T-helper 2 cell (primary cell): Measurements from ENCODE around the gene MMS19.
A peak's percentile ranks its signal among the peaks of the same experiment; 100 is the strongest.
"Not testable (repeated sequence)": the region's sequence is repeated elsewhere in the genome, so short reads cannot be mapped to it uniquely, and the experiment has no call there.

Source experiments
- DNase-seq, 5 experiments: peaks; one replicate each; pipeline versions ENCODE4 v3.0.0 to v3.0.0-alpha.2; 2012 to 2022

MMS19 gene

DNA sequence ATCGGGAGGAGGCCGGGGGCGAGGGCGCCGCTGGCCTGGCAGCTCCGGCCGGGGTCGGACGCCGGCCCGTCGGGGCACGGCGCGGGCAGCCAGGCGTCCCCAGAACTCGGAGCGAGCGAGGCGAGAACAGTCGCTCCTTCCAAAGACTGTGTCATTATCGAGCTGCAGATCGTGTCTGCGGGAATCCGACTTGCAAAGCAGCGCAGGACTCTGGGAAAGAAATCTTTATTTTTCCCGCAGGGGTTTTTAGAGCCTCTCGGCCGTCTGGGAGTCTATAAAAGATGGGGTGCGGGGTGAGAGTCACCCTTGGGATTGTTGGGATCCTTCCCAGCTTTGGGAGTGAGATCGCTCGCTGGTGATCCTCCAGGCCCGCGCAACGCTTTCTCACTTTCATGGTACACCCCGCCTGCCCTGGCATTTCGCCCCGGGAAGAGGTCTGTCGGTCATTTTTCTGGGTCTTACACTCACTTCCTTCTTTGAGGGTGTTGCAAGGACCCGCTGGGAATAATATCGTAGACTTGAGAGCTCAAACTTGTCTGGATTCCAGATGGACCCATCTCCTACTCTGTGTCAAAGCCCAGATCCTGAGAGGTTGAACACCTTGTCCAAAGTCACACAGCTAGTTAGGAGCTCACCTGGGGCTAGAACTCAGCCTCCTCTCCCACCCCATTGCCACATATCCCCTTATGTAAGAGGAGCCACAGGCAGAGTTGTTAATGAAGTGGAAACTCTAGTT, 1.5 kb upstream of the MMS19 start:
- DNase-seq: no peak

DNA sequence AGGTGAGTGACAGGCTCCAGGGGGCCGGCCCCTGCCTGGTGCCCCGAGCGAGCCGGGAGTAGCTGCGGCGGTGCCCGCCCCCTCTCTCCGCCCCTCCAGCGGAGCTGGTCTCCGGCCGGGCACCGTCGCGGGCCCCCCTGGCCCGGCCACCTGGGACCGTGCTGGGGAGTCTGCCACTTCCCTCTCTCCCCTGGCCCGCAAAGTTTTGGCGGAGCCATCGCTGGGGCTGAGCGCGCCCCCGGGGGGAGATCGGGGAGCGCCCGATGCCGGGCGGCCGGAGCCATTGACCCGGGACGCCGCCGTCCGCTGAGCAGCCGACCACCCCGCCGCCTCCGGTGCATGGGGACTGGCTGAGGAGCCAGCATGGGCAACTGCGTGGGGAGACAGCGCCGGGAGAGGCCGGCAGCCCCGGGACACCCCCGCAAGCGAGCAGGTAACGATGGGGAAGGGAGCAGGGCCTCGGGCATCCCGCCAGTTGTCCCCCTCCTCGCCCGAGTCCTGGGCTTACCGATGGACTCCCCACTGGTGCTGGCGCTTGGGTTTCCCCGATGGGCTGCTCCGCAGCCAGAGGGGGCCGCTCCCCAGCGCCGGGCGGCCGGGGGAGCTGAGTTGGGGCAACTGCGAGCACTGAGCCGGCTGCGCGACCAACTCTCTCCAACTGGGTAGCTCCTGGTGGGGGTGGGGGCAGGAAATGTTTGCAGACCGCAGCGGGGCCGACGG, 779 bp upstream of the MMS19 start, which contains the start of gene UBTD1:
Gene UBTD1, plus strand, starts transcription at position 84 of the 720 bp plus-strand sequence. Its CDS starts 280 bp downstream, at position 364.
- peak; percentile 10 to 34 (median 20) for DNase-seq

GRCh38 chr10:97497572-97498075, 598 bp downstream of the MMS19 start:
- peak; percentile 39 to 86 (median 63) for DNase-seq

DNA sequence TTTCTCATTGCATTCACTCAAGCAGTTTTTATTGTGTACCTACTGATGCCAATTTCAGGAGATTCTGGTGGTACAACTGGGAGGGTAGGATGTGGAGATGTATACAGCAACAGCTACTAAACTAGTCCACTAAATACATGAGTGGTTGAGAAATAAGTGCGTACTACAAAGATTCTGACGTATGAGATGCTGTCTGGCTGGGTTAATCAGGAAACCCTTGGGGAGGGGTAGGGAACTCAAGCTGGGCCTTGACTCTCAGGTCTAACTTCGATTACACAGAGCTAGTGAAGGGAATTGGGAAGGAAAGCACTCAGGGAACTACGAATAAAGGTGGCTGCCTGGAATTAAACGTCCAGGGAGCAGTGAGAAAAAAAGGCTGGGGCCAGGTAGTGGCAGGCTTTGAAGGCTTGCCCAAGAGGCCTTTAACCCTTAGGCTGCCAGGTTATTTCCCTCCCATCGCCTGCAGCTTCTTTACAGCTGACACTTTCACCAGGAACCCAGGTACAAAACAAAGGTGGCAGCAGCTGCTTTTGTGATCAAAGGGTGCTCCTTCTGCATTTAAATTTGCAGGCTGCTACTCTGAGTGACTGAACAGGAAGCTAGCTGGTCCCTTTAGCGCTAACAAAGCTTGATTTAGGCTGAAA, 3.2 kb downstream of the MMS19 start:
- DNase-seq: peak in 1 of 5 experiments; percentile 56

DNA sequence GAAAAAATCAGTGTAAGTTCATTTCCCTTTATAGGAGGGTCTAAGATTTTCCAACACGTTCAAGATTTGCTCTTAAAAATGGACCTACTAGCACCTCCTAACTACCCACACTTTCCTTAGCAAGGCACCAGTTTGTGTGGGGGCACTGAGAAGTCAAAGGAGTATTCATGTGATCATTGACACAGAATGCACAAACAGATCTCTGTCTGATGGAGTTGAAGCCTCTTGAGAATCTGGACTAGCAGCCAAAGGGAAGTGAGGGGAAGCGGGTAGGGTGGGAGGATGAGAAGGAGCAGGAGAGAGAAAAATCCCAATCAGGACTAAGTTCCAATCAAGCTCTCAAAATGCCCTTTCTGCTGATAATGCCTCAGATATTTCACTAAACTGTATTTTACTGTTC, 4.1 kb downstream of the MMS19 start:
- no peak for DNase-seq

DNA sequence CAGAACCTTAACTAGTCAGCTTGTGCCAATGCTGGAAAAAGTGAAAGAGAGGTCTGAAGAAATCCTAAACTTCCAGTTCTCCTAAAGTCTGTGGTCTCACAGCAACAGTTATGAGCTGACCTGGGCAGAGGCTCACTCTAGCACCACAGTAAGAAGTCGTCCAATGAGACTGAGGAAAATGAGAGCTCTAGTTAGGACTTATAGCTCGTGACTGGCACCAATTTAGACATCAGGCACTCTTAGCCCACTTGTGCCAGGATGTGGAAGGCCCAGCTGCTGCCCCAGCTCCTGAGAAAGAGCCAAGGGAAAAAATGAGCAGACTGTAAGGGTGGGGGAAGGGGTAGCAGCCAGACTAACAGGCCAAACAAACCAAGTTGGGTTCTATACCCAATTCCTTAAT, 7.6 kb downstream of the MMS19 start:
- DNase-seq: no peak

DNA sequence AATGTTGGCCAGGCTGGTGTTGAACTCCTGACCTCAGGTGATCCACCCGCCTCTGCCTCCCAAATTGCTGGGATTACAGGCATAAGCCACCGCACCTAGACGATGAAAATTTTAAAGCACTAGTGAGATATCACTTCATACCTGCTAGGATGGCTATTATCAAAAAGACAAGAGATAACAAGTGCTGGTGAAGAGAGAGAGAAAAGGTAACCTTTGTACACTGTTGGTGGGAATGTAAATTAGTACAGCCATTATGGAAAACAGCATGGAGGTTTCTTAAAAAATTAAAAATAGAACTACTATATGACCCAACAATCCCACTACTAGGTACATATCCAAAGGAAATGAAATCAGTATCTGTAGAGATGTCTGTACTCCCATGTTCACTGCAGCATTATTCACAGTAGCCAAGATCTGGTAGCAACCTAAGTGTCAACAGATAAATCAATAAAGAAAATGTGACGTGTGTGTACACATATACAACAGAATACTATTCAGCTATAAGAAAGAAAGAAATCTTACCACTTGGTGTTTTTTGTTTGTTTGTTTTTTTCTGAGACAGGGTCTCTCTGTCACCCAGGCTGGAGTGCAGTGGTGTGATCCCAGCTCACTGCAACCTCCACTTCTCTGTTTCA, 12.5 kb downstream of the MMS19 start:
- DNase-seq: no peak

DNA sequence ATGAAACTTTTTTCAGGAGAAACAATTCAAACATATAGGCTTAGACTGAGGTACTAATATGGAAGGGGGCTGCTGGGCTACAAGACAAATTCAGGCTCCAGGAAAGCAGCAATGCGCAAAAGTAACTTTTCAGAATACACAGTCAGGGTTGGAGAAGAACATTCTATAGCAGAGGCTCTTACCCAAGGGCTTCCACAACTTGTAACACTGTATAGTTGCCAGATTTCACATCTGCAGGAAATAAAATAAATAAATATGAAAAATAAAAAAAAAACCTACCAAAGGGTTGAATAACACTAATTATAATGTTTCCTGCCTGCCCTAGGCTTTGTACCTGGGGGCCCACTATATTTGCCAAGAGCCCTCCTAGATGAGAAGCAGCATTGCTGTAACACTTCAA, 14.3 kb downstream of the MMS19 start:
- DNase-seq: no peak

- DNase-seq: no peak
These were observed 14.7 kb downstream of the MMS19 start for GRCh38 chr10:97483506-97483905.

- no peak for DNase-seq
These were observed 15.8 kb downstream of the MMS19 start for GRCh38 chr10:97482381-97482780.

DNA sequence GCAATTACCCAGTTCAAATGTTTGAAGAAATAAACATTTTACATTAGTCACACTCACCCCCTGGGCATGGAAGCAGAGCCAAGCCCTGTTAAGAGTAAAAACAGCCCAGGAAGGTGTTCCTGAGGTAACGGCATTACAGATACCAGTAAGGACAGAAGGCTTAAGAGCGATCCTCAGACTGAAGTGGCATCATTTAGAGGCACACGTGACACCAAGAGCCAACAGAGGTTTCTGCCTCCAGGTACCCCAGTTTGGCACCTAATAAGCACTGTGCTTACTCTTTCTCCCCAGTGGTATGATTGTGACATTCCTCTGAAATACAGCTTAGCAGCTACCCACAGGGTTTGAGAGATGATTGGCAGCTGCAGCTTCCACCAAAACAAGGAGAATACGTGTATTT, 17.2 kb downstream of the MMS19 start:
- DNase-seq: no peak

GRCh38 chr10:97479939-97480338, 18.3 kb downstream of the MMS19 start:
- DNase-seq: no peak

DNA sequence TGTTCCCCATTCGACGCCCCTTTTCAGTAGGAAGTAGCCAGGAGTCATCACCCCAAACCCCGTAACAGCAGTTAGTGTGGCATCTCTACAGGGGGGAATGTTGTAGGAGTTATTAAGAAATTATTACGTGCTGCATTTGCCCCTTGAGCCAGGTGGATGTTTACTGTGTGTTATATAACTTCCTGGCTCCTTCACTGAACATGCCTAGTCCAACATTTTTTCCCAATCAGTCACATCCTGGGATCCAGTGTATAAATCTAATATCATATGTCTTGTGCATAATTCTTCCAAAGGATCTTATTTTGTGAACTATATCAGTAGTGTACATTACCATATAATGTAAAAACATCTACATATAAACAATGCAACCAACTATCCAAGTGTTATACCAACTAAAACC, 18.8 kb downstream of the MMS19 start:
- not testable (repeated sequence) for DNase-seq

DNA sequence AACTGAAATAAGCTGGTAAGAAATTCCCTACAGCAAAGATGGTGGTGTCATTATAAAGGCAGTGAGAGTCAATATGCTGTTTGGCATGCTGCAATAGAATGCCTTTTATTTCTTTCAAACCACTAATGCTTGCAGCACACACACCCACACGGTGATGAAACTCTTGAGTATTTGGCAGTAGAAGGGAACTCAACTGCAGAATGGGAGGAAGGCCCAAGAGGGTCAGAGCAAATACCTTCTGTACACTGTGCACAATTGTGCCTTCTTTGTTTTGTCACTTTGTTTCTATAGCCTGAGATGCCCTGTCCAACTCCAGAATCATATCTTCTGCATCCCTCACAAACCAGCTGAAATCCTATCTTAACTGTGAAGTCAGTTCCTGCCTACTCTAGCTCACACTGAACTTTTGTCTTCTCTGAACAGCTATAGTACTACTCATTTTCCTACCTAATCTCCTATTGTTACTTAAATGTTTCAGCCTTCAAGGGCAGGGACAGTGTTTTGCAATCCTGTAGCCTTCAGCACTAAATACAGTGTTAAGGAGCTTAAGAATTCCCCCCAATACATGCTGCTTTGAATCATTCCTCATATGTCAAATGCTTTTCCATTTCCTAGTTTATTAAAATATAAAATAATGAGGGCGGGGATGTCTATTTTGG, 22.2 kb downstream of the MMS19 start:
- DNase-seq: no peak

- no peak for DNase-seq
These were observed 23.3 kb downstream of the MMS19 start for GRCh38 chr10:97474918-97475317.

DNA sequence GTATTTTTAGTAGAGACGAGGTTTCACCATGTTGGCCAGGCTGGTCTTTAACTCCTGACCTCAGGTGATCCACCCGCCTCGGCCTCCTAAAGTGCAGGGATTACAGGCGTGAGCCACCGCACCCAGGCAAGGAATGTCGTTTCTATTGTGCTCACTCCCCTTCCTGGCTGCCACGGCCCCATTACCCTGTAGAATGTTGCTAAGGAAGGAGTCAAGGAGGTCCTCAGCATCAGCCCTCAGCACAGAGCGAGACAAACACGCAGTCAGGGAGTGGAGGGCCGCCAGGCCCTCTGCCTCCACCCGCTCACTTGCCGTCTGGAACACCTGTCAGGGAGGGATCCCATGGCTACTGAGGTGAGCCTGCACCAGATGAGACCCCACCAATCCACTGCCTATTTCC, 29.4 kb downstream of the MMS19 start:
- DNase-seq: not testable (repeated sequence)

DNA sequence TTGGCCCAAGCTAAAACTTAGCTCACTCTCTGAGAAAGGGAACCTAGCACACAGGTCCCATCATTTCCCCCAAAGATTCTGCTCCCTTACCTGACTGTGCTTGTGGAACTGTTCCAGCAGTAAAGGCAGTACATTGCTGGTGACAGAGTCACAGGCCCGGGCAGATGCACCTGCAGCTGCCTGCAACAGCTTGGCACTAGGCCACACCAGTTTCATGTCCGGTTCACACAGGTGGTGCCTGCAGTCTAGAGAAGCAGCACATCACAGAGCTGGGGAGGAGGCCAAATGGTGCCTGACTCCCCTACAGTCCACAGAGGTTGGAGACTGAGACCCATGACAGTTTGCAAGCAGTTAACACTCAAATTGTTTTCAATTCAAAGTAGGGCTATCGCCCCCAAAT, 30.1 kb downstream of the MMS19 start:
- peak in 1 of 5 experiments; percentile 15 for DNase-seq

DNA sequence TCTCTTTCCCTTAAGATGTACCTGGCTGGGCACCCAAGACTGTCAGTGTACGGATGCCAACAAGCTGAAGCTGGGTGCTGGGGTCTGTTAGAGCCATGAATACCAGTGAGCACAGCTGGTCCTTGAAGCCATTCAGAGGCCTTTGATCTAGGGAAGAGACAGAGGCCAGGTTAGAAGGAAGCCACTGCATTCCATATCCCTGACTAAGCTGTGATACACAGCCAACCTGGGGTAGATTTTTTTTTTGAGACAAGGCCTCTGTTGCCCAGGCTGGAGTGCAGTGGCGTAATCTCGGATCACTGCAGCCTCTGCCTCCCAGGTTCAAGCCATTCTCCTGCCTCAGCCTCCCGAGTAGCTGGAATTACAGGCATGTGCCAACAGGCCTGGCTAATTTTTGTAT, 31.5 kb downstream of the MMS19 start:
- no peak for DNase-seq

- no peak for DNase-seq
These were observed 32.2 kb downstream of the MMS19 start for GRCh38 chr10:97465982-97466381.

DNA sequence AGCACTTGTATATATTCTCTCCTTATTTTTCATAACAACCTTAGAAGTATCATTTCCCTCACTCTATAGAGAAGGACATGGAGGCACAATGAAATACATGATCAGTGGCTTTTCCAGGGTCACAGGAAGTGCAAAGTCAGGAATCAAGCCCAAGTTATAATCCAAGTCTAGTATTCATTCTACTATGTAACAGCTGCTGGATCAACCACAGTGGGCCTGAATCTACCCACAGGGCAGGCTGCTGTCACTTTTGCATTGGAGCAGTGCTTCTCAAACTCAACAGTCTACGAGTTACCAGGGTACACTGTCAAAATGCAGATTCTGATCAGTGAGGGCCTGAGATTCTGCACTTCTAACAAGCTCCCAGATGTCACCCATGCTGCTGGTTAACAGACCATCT, 34.0 kb downstream of the MMS19 start:
- DNase-seq: no peak

DNA sequence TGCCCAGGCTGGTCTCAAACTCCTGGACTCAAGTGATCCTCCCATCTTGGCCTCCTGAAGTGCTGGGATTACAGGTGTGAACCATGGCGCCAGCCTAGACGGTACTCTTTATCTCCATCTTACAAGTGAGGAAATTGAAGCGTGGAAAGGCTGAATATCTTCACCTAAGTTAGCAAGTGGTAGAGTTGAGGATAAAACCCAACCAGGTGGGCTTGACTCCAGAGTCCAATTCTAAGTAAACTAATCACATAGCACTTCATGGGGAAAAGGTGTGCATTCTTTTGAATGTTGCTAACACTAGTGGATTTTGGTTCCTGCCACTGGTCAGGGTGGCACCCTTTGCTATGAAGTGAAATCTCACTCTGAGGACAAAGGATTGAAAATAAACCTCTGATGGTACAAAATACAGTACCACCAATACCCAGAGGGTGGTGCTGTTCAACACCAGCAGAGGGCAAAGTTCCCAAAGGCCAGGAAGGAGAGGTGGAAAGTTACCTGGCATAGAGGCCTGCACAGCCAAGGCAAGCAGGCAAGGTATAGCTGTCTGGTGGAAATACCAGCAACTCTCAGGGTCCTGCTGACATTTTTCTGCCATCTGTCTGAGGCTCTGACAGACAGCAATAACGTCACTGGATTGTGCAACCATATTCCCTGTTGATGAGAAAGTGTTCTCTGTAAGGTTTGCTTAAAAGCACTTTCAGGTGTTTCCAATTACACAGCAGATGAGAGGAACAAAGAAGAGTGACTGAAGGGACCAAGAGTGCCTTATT, 34.7 kb downstream of the MMS19 start:
- peak in 2 of 5 experiments; percentile 10 to 38 for DNase-seq

DNA sequence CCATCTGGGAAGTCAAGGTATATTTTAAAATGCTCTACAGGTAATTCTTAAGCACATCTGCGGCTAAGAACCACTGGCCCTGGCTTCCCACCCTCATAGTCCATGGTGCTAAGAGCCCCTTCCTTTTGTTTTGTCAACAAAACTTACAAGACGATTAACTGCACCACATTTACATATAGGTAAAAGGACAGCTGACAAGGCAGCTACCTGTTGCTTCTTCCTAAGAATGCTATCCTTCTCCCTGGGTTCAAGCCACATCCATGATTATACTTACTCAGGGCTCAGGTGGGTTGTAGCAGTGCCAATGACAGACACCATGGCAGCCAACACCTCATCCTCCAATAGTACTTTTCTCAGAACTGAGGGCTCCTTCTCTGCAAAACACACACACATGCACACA, 35.9 kb downstream of the MMS19 start:
- no peak for DNase-seq
